ENCODE data around the gene HOXB7.

Gene HOXB7

GRCh38 chr17:48622857-48623256, 12.0 kb upstream of the HOXB7 start:
- no peak for DNase-seq

- DNase-seq, result no peak
Observed at GRCh38 chr17:48621410-48622392, 10.9 kb upstream of the HOXB7 start.

GRCh38 chr17:48620461-48621139, 9.8 kb upstream of the HOXB7 start:
- DNase-seq, result no peak

- no peak for DNase-seq
Observed at GRCh38 chr17:48619826-48620449, 9.1 kb upstream of the HOXB7 start.

- peak; percentile 73 to 84 for DNase-seq
Observed at GRCh38 chr17:48618256-48618896, 7.6 kb upstream of the HOXB7 start.

DNA sequence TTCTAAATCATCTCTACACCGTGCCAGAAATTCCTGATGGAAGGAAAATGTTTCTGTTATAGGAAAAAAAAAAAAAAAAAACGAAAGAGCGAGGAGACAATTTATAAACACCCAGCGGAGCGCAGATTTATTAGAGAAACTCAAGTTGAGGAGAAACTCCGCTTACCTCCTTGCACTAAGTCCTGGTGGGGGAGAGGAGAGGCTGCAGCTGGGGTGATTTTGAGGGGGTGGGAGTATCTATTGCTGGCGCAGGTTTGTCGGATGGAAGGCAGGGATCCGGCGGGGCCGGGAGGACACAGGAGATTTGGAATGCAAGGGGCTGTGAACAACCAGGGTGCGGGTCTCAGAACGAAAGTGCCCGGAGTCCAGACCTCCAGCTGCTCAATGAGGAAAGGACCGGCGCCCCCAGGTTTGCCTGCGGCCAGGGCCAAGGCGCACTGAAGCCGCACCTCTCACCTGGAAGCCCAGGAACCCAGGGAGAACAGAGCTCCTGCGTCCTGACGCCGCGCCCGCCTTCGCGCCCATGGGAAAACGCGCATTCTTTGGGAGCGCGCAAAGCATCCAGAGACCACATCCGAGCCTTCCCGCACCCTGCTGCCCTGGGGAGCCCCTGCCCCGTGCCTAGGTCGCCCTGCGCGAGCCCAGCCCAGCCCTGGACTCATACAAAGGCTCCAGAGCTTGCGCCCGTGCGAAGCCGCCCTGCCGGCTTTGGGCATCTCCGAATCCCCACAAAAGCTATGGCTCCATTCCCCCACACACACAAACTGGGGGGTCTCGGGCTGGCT, 6.8 kb upstream of the HOXB7 start:
- no peak for DNase-seq

GRCh38 chr17:48616717-48617470, 6.1 kb upstream of the HOXB7 start:
- DNase-seq, result no peak

GRCh38 chr17:48615963-48616716, 5.3 kb upstream of the HOXB7 start:
- no peak for DNase-seq

DNA sequence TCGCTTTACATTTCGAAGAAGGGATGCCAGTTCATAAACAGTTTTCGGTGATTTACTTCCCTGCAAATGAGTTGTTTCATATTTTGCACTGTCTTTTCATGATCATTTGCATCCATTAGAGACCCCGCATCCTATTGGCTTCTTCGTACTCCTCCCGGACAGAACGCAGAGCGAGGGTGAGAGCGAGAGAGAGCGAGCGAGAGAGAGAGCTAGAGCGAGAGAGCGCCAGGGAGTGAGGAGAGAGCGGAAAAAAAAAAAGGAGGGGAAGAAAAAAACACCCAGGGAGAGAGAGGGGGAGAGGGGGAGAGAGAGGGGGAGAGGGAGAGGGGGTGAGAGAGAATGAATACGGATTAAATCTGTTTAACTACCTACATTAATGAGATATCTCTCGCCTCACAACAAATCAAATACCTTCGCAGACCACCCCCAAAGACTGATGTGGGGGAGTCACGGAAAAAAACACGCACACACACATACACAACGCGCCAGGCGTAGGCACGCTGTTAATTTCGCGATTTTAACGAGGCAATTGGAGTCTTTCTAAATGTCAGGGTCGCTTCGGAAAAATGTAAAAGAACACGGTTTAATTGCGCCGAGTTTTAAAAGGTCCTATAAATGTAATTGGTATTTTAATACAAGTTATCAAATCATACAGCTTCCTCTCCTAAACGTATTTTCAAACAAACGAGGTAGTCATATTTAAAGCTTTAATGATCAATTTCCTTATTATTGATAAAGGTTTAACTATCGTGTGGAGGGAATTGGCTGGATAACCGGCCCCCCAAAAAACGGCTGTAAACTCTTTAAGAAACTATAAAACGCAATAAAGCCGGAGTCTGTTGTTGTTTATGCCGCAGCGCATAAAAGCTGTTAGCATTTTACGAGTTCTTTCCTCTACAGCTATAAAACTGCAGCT, 4.5 kb upstream of the HOXB7 start, which contains the start of gene HOXB8:
Gene HOXB8 (minus strand): TSS at position 246 of the 916 bp plus-strand sequence. CDS start 588 bp downstream, outside the sequence.
- peak in 1 of 2 experiments; percentile 43 for DNase-seq

DNA sequence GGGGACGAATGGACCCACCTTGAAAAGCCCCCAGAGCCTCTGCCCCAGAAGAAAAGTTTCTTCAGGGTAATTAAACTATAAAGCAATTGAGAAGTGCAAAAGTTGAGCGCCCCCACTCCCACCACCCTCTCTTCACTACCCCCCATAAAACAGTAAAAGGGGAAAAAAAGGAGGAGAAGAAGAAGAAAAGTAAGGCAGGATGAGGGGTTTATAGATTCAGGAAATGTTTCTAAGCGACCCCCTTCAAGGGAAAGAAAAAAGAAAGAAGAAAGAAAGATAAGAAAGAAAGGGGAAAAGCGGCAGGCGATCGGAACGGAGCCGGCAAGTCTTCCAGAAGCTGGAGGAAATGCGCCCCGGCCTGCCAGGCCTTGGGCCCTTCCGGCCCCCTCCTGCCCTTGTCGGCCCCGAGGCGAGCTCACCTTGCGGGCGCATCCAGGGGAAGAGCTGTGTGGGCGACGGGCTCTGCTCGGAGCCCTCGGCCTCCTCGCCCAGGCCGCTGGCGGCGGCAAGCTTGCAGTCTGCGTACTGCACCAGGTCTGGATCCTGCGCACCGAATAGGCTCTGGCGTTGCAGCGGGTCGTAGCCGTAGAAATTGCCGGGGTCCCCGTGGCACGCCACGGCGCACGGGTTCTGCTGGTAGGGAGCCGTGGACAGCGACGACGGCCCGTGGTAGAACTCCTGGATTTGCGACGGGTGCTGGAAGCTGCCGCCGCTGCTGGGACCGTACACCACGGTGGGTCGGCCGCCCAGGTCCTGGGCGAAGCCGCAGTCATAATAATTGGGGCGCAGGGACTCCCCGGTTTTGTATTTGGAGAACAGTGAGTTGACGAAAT, 3.3 kb upstream of the HOXB7 start:
- no peak for DNase-seq

- peak in 1 of 2 experiments; percentile 45 for DNase-seq
Observed at GRCh38 chr17:48612854-48613691, 2.3 kb upstream of the HOXB7 start.

DNA sequence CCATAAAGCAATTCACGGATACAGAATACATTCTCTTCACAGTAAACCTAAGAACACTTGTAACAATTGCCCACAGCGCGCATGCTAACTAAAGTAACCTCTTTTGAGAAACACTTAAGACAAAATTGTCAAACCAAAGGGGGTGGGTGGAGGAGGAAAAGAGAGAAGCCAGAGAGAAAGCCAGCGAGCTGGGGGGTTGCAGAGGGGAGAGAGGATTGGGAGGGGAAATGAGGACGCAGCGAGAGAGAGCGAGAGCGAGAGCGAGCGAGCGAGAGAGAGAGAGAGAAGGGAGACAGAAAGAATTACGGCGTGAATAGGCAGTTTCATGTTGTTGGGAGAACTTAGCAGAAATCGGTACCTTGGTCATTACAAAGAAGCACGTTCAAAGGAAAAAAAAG, 1.6 kb upstream of the HOXB7 start:
- DNase-seq, result no peak

DNA sequence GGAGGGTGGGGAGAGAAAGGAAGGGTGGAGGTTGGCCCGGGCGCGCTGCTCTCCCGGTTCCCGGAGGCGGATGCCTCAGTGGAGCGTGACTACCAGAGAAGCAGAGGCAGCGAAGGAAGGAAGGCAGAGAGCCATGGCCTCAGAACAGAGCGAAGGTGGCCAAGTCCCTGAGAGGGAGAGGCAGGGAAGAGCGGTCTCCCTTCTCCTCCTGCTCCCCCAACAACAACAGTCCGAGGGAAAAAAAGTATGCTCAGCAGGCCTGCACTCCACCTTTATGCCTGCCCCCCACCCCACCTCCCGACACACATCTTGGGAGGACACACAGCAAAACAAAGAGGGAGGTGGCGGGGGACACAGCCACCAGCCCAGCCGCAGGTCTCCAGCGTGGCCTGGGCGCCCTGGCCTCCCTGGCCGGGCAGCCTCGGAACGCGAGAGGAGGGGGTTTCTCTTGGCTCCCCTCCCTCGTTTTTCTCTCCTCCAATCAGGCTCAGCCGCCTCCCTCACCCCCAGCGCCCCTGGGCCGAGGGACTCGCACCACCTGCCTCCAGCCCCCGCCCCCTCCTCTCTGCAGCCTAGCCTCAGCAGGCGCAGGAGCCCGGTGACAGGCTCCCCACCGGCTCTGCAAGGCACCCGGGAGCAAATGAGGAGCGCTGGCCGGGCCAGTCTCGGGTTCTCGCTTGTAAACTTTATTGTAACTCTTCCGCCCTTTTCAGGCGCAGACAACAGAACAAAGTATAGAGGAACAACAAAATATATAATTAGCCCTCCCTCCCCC, 1.1 kb upstream of the HOXB7 start:
- DNase-seq, result no peak

DNA sequence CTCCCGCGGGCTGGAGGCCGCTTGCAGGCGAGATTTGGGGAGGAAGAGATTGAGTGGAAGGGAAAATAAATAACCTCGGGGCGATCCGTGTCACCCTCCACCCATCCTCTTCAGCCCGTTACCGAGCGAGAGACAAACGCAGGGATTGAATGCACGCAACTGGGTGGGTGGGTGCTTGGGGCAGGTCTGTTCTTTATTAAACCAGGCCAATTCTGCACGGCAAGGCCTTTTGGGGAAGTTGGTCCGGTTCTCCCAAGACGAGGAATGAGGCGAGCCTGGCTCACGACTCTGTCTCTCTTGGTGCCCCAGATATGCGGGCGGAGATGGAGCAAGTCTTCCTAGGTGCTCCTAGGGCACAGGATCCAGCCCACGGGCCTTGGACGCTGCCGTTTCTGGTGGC, 396 bp upstream of the HOXB7 start:
- no peak for DNase-seq

- no peak for DNase-seq
Observed at GRCh38 chr17:48609759-48610281, 997 bp downstream of the HOXB7 start.

- no peak for DNase-seq
Observed at GRCh38 chr17:48609033-48609432, 1.8 kb downstream of the HOXB7 start.

DNA sequence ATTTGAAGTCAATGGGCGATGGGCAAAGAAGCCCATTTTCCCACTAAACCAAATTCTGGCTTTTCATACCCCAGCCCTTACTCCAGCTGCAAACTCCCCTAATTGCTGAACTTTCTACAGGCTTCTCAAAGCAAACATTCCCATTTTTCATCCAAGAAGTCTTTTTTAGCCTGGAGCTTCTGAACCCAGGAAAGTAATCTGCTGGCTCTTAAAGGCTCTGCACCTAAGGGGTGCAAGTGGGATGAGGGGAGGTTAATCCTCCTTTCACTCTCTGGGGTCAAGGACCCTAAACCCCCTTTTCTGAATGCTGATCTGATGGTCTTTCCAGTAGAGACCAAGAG, 2.4 kb downstream of the HOXB7 start:
- no peak for DNase-seq

All from stimulated activated CD4-positive, alpha-beta T cell treated with anti-CD3 and anti-CD28 coated beads, Interleukin-4, amount 100 ng/mL, for 4 hours (primary cell).